Measurements from ENCODE around the gene KRT17. TPM values are rescaled to one million over a fixed set of nuclear protein-coding genes. Genes with fewer than 3 reads are reported as not detected.

The KRT17 gene
- total RNA-seq, 1 donor from 2014 or later, result 14.8 TPM

- Histone ChIP-seq H3K4me1 (peaks cover 3 to 5% of the 10 kb centered on the region in 2 donors), H3K27ac (no peak overlapping the region), H3K36me3 (no peaks in the 10 kb centered on the region), H3K27me3 (no peaks in the 10 kb centered on the region), H3K9me3 (no peaks in the 10 kb centered on the region), H3K4me3 (no peak overlapping the region)
- intact Hi-C loops (cut with DNase I), result no loop called here
- TF ChIP-seq, protein P1, sequence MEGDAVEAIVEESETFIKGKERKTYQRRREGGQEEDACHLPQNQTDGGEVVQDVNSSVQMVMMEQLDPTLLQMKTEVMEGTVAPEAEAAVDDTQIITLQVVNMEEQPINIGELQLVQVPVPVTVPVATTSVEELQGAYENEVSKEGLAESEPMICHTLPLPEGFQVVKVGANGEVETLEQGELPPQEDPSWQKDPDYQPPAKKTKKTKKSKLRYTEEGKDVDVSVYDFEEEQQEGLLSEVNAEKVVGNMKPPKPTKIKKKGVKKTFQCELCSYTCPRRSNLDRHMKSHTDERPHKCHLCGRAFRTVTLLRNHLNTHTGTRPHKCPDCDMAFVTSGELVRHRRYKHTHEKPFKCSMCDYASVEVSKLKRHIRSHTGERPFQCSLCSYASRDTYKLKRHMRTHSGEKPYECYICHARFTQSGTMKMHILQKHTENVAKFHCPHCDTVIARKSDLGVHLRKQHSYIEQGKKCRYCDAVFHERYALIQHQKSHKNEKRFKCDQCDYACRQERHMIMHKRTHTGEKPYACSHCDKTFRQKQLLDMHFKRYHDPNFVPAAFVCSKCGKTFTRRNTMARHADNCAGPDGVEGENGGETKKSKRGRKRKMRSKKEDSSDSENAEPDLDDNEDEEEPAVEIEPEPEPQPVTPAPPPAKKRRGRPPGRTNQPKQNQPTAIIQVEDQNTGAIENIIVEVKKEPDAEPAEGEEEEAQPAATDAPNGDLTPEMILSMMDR (IDR thresholded peaks at IDR 0.05), result no peak
- DNase-seq (ENCODE audit: low spot score in 2 of 2), result no peak
Measured at GRCh38 chr17:41639492-41640473, 15.4 kb upstream of the KRT17 start.

- no peak overlapping the region for H3K27ac ChIP-seq
- TF ChIP-seq, protein P1 (IDR thresholded peaks at IDR 0.05), result no peak
- intact Hi-C loops (cut with DNase I), result no loop called here
- no peak for DNase-seq (ENCODE audit: low spot score in 2 of 2)
- H3K9me3 ChIP-seq, result no peaks in the 10 kb centered on the region
- no peak overlapping the region for H3K4me3 ChIP-seq
- H3K36me3 ChIP-seq, result no peaks in the 10 kb centered on the region
- H3K4me1 ChIP-seq, result peaks cover 3 to 5% of the 10 kb centered on the region in 2 donors
- H3K27me3 ChIP-seq, result no peaks in the 10 kb centered on the region
Measured at GRCh38 chr17:41638941-41639340, 14.6 kb upstream of the KRT17 start.

- DNase-seq (ENCODE audit: low spot score in 2 of 2), result no peak
- H3K27ac ChIP-seq, result no peak overlapping the region
- intact Hi-C loops (cut with DNase I), result no loop called here
- H3K36me3 ChIP-seq, result no peaks in the 10 kb centered on the region
- H3K4me3 ChIP-seq, result no peak overlapping the region
- no peaks in the 10 kb centered on the region for H3K27me3 ChIP-seq
- TF ChIP-seq, protein P1 (IDR thresholded peaks at IDR 0.05), result no peak
- peaks cover 3 to 5% of the 10 kb centered on the region in 2 donors for H3K4me1 ChIP-seq
- H3K9me3 ChIP-seq, result no peaks in the 10 kb centered on the region
Measured at GRCh38 chr17:41638194-41638593, 13.8 kb upstream of the KRT17 start.

GRCh38 chr17:41636652-41637051, 12.3 kb upstream of the KRT17 start:
- no peaks in the 10 kb centered on the region for H3K27me3 ChIP-seq
- H3K4me1 ChIP-seq, result peaks cover 3 to 5% of the 10 kb centered on the region in 2 donors
- H3K36me3 ChIP-seq, result no peaks in the 10 kb centered on the region
- no peaks in the 10 kb centered on the region for H3K9me3 ChIP-seq
- no peak overlapping the region for H3K27ac ChIP-seq
- no peak overlapping the region for H3K4me3 ChIP-seq
- no peak for DNase-seq (ENCODE audit: low spot score in 2 of 2)
- intact Hi-C loops (cut with DNase I), result no loop called here
- TF ChIP-seq, protein P1 (IDR thresholded peaks at IDR 0.05), result no peak

- peak overlapping the region in 1 of 2 donors; percentile 5 for H3K4me3 ChIP-seq
- H3K36me3 ChIP-seq, result no peaks in the 10 kb centered on the region
- H3K4me1 ChIP-seq, result peaks cover 3 to 5% of the 10 kb centered on the region in 2 donors
- no peak overlapping the region for H3K27ac ChIP-seq
- DNase-seq (ENCODE audit: low spot score in 2 of 2), result no peak
- no peaks in the 10 kb centered on the region for H3K9me3 ChIP-seq
- intact Hi-C loops (cut with DNase I), result no loop called here
- H3K27me3 ChIP-seq, result no peaks in the 10 kb centered on the region
- TF ChIP-seq, protein P1 (IDR thresholded peaks at IDR 0.05), result no peak
Measured at GRCh38 chr17:41635121-41636097, 11.0 kb upstream of the KRT17 start.
